NT2/D1 (cell line): ENCODE data around the gene CDH9.

Source experiments
- YY1 ChIP-seq: IDR thresholded peaks from 2 replicates; pipeline ENCODE4 v1.6.1; 2011; ENCODE audit not compliant: insufficient read length, insufficient read depth
- ZNF274 ChIP-seq: IDR thresholded peaks from 2 replicates; pipeline ENCODE4 v1.6.1; 2011; ENCODE audit warnings: mild to moderate bottlenecking, low read depth, low read length

DNA sequence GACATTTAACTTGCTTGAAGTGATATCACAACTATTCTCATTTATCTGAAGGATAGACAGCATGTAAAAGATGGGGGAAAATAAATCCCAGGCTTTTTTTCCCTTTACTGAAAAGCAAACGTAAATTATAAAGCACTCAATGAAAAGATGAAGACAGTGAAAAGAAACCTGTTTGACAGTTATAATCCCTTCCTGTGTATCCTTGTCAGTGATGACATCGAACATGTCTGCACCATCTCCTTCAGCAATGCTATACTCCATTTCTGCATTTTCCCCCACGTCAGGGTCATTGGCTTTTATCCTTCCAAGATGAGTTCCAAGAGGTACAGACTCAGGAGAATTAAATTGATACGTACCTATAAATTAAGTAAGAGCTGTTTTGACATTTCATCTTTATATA, 134.9 kb downstream of the CDH9 start:
- TF ChIP-seq ZNF274 = no peak
- TF ChIP-seq YY1 = no peak
